HT1080 (cell line): ENCODE measurements around the gene SRSF8. TPM values are rescaled to one million over a fixed set of nuclear protein-coding genes. Genes with fewer than 3 reads are reported as not detected.
"Not testable (repeated sequence)": the region's sequence is repeated elsewhere in the genome, so short reads cannot be mapped to it uniquely, and the experiment has no call there.

Experiments used
- DNase-seq: peaks from one replicate; pipeline ENCODE4 v3.0.0-alpha.2; 2015; ENCODE audit warnings: low read depth
- polyA plus RNA-seq, 2 experiments: library from polyadenylated mRNA; depleted of rRNA; stranded (reverse); fragments of >200 nt; gene quantifications; 2 replicates each; pipeline ENCODE4 v1.2.3, GENCODE V29; 2015
- total RNA-seq: library from RNA; depleted of rRNA; stranded (reverse); fragments of >200 nt; shearing (Covaris generic); gene quantifications from 2 replicates; pipeline ENCODE4 v1.2.3, GENCODE V29; 2014; rRNA removed

The SRSF8 gene, protein sequence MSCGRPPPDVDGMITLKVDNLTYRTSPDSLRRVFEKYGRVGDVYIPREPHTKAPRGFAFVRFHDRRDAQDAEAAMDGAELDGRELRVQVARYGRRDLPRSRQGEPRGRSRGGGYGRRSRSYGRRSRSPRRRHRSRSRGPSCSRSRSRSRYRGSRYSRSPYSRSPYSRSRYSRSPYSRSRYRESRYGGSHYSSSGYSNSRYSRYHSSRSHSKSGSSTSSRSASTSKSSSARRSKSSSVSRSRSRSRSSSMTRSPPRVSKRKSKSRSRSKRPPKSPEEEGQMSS
- total RNA-seq = 12.9 and 19.0 TPM in 2 replicates
- 26.7 and 36.8 TPM in 2 replicates for polyA plus RNA-seq (2015; cell fraction: cytosol; rRNA removed)
- 16.2 and 22.4 TPM in 2 replicates for polyA plus RNA-seq (2015; cell fraction: nucleus; rRNA removed)

DNA sequence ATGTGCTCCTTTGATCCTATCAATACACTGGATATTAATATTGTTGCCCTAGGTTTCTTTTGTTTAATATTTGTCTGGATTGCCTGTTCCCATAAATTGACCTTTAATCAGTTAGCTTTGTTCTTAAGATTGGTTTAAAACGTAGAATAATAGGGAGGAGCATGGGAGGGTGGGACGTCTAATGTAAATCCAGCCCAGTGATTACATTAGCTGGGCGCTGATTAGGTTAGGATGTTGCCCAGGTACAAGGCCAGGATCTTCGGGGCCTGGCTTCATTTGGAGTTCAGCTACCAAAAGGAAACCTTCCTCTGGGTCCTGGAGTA is at the start of gene SRSF8:
TSS of gene SRSF8 (plus strand) at position 204 of the 323 bp plus-strand sequence. CDS start 308 bp downstream, outside the sequence.
- DNase-seq = no peak

DNA sequence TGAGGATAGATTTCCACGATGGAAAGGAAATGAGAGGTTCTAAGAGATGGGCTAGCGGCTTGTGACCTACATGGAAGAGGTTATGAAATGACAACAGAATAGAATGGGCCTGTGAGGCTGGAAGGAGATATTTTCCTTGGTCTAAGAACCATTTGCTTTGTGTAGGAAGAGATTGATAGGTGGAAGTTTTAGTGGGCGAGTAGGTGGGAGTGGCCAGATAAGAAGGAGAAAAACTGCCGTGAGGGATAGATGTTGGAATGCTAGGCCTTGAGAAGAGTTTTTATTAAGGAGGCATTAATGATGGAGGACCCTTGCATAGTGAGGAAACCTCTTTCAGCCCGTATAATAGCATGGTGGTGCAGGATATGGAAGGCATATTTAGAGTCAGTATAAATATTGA is 45.3 kb upstream of the SRSF8 start:
- DNase-seq = not testable (repeated sequence)

DNA sequence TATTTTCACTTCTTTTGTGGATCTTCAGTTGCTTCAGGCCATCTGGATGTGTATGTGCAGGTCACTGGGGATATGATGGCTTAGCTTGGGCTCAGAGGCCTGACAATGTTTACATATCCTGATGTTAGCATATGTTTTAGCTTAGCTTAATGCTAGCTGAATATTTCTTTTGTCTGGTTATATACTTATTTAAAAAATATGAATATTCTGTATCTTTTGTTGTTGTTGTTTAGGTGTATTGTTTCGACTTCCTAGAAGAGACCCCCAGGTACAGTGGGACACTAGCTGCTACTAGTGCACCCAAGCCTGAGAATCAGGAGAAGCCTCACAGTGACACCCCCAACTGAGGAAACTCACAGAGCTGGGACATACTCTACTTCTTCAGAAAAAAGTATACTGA is 41.8 kb upstream of the SRSF8 start, which contains the start of gene KDM4E:
TSS of gene KDM4E (plus strand) at position 301 of the 400 bp plus-strand sequence. CDS start 300 bp downstream, outside the sequence.
- no peak for DNase-seq

DNA sequence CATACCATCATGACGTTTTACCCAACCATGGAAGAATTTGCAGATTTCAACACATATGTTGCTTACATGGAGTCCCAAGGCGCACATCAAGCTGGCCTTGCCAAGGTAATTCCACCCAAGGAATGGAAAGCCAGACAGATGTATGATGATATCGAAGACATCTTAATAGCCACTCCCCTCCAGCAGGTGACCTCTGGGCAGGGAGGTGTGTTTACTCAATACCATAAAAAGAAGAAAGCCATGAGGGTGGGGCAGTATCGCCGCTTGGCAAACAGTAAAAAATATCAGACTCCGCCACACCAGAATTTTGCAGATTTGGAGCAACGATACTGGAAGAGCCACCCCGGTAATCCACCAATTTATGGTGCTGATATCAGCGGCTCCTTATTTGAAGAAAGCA is 41.1 kb upstream of the SRSF8 start:
- not testable (repeated sequence) for DNase-seq

DNA sequence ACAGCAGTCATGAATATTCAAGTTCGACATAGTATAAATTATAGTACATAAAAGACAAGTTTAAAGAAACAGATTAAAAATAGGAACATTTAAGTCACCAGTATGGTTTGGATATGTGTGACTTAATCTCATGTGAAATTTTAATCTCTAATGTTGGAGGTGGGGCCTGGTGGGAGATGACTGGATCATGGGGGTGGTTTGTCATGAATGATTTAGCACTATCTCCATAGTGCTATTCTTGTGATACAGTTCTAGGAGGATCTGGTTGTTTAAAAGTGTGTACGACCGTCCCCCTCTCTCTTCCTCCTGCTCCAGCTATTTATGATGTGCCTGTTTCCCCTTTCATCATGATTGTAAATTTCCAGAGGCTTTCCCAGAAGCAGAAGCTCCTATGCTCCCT is 38.4 kb upstream of the SRSF8 start:
- no peak for DNase-seq

DNA sequence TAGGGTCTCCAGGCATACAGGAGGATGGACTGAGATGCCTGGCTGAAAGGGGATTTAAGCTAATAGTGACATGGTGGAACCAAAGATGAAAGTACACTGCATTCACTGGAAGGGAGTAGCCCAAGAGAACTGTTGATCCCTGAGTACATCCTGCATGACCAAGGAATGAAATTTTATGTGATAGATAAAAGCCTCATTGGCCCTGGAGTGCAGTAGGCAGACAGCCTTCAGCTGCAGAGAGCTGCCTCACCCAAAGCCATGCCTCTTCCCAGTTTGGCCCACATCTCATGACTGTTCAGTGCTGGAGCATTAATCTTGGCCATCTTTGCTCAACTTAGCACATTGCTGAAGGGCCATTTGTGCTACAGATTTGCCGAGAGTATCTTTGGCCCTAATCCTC is 33.7 kb upstream of the SRSF8 start:
- DNase-seq = no peak

DNA sequence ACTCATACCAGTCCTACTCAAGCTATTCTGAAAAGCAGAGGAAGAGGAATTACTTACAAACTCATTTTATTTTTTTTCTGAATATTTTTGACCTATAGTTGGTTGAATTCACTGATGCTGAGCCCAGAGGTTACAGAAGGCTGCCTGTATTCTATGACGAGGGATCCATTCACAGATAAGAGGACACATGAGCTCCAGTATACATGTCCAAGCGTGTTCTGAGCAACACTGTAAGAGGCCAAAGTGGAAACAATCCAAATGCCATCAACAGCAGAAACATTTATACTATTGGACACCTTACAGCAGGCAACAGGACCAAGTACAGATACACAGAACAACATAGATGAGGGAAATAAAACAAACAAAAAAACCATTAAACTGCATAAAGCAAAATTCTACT is 31.4 kb upstream of the SRSF8 start:
- no peak for DNase-seq

DNA sequence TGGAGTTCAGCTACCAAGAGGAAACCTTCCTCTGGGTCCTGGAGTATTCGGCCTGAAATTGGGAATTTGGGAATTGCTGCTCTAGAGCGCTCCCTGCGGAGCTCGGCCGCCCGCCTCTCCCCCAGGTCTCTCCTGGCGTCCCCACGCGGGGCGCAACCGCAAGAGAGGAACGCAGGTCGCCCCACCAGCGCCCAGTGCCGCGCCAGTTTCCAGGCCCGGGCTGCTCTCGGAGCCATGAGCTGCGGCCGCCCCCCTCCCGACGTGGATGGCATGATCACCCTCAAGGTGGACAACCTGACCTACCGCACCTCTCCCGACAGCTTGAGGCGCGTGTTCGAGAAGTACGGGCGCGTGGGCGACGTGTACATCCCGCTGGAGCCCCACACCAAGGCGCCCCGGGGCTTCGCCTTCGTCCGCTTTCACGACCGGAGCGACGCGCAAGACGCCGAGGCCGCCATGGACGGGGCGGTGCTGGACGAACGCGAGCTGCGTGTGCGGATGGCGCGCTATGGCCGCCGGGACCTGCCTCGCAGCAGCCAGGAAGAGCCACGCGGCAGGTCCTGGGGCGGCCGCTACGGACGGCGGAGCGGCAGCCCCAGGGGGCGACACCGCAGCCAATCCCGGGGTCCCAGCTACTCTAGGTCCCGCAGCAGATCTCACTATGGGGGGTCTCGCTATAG is 29.2 kb upstream of the SRSF8 start:
- DNase-seq = not testable (repeated sequence)

DNA sequence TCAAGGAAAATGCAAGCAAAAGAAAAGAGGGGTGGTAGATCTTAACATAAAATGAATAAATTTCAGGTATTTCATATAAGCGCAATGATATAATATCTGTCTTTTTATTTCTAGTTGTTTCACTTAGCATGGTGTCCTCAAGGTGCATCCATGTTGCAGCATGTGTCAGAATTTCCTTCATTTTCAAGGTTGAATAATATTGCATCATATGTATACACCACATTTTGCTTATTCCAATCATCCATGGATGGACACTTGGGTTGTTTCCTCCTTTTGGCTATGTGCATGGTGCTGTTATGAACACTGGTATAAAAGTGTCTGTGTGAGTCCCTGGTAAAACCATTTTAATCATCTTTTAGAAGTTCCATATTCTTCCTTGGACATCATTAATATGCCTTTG is 24.5 kb upstream of the SRSF8 start:
- no peak for DNase-seq

DNA sequence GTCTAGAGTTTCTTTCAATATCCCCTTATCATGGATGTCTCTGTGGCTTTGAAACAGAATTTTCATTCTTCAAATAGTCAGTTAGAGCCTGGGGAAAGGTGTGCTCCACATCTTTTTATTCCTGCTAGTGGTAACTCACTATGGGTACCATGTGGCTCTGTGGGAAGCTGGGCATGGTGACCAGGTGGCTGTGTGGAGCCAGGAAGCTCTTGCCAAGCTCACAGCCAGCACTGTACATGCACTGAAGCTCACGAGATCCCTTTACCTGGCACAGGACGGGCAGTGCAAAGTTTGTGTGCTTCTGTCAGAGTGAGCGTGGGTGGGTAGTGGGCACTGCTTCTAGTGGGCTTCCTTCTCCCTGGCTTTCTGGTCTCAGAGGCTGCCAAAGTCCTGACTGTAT is 23.8 kb upstream of the SRSF8 start:
- DNase-seq = no peak

DNA sequence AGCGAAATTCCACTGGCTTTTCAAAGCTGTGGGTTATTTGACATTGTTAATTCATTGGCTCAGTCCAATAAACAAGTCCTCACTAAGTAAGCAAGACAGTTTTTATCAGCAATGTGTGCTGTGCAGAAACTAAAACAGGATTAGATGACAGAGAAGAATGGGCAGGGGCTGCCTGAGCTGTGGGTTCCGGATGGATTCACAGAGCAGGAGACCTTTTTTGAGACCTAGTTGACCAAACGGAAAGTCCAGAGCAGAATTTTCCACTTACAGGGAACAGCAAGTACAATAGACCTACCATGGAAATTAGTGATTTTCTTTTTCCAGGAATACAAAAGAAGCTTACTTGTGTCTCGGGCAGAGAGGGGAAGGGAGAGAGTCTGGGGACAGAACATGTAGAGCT is 22.7 kb upstream of the SRSF8 start:
- DNase-seq = no peak

DNA sequence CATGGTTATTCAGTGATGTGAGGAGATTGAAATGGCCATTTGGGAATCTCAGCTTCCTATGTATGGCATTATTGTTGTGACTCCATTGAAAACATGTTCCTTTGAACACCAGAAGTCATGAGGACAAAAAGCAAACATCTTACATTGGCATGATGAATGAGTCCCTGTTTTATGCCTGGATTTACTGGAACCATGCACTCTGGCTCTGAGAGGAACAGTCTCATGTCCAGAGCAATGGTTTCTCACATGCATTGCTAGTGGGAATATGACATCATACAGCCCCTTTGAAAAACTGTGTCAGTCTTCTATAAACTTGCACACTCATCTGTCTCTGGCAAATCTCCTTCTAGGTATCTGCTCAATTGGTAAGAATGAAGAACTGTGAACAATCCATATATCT is 20.9 kb upstream of the SRSF8 start:
- no peak for DNase-seq

DNA sequence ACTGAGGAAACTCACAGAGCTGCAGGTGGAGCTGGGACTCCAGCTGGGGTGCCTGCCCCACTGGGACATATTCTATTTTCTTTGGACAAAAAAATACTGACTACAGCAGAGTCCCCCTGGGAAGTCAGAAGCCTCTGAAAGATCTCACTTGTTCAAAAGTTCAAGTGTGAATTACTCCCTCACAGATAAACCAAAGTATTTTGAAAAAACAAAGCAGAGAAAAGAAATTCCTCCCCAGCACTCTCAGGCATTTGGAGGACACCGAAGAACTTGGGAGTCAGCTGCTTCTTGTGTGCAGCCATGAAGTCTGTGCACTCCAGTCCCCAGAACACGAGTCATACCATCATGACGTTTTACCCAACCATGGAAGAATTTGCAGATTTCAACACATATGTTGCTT is 17.6 kb upstream of the SRSF8 start, which contains the start of gene KDM4F:
TSS of gene KDM4F (plus strand) at position 301 of the 400 bp plus-strand sequence.
- not testable (repeated sequence) for DNase-seq

DNA sequence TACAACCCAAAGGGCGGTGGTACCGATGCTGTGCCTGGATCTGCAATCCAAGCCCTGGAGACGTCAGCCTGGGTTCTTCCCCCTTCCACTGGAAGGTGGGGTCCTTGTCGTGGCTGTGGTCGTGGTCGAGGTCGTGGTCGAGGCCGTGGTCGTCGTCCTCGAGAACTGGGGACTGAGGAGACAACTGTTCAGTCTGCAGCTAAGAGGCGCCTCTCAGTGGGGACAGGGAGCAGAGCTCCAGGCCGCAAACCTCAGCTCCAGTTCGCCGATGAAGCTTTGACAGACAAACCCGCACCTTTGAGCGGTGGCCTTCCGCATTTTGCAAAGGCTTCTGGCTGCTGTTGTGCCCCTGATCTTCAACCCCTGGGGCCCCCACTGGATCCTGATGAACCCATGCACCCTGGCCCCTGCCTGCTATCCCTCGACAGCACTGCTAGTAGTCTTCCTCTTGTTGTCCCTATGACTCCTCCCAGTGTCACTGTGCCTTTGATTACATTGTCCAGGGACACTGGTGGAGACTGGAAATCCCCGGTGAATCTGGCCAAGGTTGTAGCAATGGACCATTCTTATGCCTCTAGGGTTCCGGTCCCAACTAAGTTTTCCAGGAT is 16.0 kb upstream of the SRSF8 start:
- no peak for DNase-seq

DNA sequence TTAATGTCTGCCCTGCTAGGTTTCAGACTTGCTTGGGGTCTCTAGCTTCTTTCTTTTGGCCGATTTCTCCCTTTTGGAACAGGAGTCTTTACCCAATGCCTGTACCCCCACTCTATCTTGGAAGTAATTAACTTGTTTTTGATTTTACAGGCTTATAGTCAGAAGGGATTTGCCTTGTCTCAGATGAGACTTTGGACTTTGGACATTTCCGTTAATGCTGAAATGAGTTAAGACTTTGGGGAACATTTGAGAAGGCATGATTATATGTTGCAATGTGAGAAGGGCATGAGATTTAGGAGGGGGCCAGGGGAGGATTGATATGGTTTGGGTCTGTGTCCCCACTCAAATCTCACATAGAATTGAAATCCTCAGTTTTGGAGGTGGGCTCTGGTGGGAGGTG is 12.4 kb upstream of the SRSF8 start:
- no peak for DNase-seq

DNA sequence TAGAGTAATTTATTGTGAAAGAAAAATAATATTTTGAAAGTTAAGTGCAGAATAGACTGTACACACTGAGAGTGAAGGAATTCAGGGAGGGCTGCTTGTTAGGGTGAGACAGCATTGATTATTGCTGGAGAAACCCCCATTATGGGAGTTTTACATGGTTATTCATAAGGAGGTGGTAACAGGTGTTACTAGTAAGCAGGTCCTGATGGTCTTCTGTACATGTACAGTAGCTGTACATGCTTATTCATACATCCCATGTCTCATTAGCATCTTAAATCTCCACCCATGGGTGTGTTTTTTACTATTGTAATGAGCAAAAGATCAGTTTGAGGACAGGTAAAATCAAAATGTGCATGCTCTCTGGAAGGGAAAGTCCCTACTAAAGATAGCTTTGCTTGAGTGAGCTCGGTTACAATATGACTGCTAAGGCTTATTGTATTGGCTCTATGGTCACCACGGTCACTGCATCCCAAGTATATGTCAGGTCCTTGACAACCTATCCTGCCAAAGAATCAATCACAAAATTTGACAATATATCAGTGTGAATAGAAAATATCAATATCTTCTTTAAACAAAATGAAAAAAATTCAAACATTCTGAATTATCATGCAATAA is 11.3 kb upstream of the SRSF8 start:
- no peak for DNase-seq

DNA sequence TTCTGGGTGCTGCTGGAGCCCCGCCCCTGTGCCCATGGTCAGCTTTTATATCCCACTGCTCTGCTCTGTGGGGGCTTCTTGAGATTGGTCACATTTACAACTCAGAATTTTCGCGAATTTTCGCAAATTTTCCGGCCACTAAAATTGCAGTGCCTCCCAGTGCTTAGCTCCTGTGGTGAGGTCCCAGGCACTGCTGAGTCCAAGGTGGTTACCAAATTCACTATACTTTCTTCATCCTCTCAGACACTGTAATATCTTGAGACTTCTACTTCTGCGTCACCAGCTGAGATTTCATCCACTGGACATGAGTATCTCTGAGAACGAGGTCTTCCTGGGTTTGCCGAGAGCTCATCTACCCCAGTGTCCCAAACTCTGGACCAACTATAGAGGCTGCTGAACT is 8.8 kb upstream of the SRSF8 start:
- DNase-seq = no peak

DNA sequence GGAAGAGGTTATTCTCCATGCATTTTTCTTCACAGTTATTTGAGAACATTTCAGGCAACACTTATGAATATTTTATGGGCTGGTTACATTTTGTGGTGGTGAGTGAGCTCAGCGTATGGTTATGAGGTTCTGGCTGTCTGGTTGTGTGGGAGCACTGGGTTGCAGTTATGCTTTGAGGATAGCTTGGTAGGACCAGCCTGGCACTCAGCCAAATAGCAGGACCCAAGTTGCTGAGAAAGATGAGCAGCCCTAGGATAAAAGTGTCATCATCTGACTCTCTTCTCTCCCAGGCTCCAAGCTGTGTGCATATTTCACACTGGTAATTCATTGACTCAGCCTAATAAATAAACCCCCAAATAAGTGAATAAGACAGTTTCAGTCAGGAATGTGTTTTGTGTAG is 8.1 kb upstream of the SRSF8 start:
- DNase-seq = no peak

DNA sequence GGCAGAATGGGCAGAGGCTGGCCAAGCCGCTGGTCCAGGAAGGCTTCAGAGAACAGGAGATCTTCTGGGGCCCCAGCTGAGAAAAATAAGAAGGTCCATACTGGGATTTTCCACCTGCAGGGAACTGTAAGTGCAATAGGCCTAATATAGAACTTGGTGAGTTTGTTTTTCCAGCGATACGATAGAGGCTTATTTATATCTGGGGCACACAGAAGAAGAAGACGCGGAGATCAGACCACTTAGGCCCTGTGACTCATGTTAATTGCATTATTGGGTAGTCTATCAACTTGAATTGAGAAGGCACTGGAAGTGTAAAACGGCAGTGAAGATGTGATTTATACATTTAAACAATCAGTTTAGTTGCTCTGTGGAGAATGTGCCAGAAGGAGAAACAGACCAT is 7.7 kb upstream of the SRSF8 start:
- no peak for DNase-seq

DNA sequence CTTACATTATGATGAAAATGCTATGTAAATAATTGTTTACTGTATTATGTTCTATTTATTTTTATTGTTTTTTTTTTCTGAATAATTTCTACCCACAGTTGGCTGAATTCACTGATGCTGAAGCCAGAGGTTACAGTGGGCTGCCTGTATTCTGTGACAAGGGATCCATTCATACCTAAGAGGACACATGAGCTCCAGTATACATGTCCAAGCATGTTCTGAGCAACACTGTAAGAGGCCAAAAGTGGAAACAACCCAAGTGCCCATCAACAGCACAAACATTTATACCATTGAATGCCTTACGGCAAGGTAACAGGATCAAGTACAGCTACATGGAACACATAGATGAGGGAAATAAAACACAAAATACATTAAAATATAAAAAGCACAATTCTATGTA is 1.4 kb upstream of the SRSF8 start:
- DNase-seq = no peak

DNA sequence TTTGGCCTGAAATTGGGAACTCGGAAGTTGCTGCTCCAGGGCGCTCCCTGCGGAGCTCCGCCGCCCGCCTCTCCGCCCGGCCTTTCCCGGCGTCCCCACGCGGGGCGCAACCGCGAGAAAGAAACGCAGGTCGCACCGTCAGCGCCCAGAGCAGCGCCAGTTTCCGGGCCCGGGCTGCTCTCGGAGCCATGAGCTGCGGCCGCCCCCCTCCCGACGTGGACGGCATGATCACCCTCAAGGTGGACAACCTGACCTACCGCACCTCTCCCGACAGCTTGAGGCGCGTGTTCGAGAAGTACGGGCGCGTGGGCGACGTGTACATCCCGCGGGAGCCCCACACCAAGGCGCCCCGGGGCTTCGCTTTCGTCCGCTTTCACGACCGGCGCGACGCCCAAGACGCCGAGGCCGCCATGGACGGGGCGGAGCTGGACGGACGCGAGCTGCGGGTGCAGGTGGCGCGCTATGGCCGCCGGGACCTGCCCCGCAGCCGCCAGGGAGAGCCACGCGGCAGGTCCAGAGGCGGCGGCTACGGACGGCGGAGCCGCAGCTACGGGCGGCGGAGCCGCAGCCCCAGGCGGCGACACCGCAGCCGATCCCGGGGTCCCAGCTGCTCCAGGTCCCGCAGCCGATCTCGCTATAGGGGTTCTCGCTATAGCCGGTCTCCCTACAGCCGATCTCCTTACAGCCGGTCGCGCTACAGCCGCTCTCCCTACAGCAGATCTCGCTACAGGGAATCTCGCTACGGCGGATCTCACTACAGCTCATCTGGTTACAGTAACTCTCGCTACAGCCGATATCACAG is 521 bp downstream of the SRSF8 start:
- DNase-seq = peak; percentile 76
